HG03442 (cell line): ENCODE measurements around the gene FAM222B.
A peak's percentile ranks its signal among the peaks of the same experiment; 100 is the strongest.
"Not testable (repeated sequence)": the region's sequence is repeated elsewhere in the genome, so short reads cannot be mapped to it uniquely, and the experiment has no call there.

Source experiments
- ATAC-seq: cut with Tn5 transposase; IDR thresholded peaks from one replicate; pipeline ENCODE4 v1.9.1; 2021; ENCODE audit warnings: mild to moderate bottlenecking, moderate library complexity; ENCODE audit not compliant: unreplicated experiment

The FAM222B gene

DNA sequence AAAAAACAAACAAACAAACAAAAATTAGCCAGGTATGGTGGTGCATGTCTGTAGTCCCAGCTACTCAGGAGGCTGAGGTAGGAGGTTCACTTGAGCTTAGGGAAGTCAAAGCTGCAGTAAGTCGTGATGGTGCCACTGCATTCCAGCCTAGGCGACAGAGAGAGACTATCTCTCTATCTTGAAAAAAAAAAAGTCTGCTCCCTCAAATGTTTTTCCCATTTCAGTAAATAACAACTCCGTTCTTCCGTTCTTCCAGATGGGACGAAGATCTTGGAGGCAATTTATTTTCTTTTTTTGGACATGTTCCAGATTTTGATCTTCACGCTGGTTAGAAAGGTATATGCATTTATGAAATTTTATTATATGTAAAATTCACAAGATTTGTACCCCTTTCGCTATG lies 31.2 kb upstream of the FAM222B start:
- ATAC-seq, result no peak

DNA sequence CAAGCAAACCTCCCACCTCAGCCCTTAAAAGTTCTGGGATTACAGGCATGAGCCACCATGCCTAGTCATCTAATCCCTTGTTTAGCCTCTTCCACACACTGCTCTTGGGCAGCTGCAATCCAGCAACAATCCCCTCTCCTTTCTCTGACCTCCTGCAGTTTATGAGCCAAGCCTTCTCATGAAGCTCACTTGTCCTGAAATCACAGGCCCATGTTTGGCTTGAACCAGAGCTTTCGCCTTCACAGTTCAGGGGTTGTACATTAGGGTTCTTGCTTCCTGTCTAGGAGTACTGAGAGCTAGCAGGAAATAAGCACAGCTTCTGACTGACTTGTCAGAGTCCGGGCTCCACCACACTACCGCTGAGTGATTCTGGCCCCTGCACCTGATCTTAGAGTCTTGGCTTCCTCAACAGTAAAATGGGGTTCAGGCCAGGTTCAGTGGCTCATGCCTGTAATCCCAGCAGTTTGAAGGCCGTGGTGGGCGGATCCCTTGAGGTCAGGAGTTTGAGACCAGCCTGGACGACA lies 28.5 kb upstream of the FAM222B start:
- peak; percentile 86 for ATAC-seq

DNA sequence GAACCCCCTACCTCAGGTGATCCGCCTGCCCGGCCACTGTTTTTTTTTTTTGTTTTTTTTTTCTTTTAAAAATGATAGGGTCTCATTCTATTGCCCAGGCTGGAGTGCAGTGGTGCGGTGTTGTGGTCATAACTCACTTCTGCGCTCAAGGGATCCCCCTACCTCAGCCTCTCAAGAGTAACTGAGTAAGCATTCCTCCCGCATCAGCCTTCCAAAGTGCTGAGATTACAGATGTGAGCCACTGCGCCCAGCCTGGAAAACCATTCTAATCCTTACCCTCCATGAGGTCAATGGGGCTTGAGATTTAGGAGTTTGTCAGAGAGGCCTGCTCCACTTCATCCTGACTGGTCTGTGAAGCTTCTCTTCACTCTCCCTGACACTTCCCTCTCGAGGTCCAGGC lies 24.7 kb upstream of the FAM222B start:
- no peak for ATAC-seq

DNA sequence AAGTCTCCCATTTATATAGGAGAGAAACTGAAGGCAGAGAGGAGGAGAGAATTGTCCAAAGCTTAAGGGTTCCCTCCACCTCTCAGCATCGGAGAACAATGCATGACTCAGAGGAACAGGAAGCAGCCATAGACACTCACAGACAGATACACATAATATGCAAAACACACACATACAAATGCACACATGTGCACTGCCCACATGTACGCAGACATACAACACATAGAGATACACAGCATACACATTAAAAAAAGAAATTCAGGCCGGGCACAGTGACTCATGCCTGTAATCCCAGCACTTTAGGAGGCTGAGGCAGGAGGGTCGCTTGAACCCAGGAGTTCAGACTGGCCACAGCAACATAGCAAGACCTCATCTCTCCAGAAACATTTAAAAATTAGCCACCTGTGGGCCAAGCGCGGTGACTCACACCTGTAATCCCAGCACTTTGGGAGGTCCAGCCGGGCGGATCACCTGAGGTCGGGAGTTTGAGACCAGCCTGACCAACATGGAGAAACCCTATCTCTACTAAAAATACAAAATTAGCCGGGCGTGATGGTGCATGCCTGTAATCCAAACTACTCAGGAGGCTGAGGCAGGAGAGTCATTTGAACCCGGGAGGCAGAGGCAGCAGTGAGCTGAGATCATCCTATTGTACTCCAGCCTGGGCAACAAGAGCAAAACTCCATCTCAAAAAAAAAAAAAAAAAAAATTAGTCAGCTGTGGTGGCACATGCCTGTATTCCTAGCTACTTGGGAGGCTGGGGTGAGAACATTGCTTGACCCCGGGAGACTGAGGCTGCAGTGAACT lies 23.6 kb upstream of the FAM222B start:
- no peak for ATAC-seq

DNA sequence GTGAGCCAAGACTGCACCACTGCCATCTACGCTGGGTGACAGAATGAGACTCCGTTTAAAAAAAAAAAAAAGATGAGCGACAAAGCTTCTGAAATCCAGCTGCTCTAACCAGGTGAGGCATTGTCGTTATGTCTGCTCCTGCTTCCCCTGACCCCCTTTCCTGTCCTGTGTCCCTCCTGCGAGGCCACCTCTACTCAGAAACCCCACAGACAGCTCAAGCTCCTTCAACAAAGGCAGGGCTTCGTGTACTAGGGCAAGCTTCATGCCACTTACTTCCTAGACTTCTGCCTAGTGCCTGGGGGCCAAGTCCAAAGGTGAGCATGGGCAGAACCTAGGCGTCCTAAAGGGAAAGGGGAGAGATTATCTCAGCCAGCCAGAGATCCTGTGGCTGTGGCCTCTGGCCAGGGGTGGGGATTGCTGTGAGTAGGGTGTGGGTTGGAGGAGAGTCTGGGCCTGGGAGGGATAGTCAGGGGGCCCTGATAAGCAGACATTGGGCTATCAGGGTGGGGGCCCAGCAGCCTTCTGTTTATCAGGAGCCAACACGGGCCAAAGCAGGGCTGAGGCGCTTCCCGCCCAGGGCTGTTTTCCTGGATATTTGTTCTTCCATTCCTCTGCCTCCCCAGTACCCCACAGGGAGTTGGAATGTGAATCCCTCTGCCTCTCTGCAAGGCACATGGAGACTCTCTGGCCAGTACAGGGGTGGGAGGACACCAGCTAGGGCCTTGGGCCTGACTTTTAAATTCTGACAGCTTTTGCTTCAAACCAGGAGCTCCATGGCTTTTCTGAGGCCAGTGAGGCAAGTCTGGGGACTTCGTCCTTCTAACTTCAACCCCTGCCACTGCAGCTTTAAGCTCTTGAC lies 22.6 kb upstream of the FAM222B start:
- no peak for ATAC-seq

DNA sequence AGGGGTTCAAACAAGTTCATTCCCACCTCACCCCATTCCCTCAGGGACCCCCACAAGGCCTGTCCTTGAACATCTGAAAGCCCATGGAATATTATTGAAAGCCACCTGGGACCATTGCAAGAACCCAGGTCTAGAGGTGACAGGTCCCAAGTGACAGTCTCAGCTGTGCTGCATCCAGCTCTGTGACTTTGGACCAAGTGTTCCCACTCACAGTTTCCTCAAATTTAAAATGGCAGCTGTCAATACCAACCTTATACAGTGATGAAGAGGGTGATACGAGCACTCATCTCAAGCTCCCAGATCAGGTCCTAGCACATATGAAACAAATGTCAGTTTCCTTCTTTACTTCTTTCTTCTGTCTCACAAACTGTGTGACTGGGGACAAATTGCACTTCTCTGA lies 21.4 kb upstream of the FAM222B start:
- ATAC-seq, result no peak

DNA sequence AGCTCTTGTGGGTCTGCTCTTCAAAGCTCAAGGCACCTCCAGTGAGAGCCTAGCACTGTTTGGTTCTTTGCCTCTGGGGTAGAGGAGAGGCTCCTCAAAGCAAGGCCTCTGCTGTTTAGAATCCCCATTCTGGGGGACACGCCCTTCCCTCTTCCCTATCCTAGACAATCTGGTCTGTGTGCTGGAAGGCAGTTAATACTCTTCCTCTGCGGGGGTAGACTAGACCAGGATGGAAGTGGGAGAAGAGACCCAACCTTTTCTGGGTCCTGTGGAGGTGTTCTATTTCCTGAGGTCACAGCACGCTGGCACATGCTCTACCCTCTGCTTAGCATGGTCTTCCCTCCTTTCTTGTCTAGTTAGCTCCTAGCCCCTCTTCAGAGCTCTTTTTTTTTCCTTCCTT lies 20.0 kb upstream of the FAM222B start:
- no peak for ATAC-seq

DNA sequence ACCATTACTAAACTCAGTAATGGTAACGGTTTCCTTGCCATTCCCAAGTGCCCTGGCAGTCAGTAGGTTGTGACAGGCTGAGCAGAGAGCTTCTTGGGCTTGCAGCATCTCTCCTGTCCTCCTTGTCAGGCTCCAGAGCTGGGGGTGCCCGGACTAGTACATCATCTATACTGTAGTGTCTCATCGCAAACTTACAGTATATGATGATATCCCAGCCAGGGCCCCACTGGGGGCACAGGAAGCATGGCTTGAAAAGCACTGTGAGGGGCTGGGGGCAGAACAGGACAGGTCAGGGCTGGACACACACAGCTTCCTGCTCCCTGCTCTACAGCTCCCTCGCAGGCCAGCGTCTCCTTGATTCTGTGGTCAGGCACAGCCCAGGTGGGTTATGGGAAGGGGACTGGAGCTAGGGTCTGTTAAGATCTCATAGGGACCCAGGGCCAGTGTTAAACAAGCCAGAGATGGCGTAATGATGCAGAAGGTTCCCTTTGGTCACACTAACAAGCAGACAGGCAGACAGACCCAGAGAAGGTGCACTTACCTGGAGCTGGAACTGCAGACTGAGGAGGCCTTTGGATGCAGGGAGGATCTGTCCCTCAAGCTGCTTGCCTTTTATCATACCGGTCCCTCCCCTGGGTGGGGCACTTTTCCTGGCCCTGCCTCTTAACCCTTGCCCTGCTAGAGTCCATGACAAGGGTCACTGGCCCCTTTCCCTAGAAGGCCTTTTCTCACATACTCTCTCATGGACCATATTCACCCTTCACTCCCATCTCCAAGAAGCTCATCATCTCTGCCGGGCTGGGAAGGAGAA lies 19.0 kb upstream of the FAM222B start:
- ATAC-seq, result no peak

DNA sequence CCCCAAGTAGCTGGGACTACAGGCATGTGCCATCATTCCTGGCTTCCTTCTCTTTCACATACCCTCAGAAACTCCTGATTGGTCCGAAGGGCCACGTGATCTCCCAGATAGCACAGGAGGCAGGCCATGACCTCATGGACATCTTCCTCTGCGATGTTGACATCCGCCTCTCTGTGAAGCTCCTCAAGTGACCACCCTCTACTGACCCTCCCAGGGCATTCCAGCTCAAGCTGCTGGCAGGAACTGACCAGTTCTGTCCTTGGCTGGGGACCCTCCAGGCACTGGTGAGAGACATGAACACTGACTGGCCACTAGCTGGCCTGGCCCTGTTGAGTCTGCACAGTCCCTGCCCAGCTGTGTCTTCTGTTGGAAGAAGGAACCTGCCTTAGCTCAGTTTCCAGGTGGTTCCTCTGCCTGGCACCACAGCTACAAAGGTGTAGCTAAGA lies 17.8 kb upstream of the FAM222B start:
- no peak for ATAC-seq

DNA sequence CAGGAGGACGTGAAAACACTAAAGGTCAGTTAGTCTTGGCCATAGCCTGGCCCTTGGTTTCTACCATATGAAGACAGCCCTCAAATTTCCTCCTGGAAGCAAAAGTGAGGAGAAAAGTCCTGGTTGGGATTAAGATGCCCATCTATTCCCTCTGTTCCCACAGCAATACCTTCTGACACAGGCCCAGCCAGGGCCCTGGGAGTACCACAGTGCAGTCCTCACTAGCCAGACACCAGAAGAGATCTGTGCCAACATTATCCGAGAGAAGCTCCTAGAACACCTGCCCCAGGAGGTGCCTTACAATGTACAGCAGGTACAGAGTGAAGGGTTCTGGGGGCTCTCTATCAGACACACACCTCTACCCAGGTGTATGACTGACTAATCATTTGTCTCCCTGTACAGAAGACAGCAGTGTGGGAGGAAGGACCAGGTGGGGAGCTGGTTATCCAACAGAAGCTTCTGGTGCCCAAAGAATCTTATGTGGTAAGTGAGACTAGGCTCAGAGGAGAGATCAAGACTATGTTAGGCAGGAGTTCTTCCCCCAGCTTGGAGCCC lies 16.3 kb upstream of the FAM222B start:
- no peak for ATAC-seq

DNA sequence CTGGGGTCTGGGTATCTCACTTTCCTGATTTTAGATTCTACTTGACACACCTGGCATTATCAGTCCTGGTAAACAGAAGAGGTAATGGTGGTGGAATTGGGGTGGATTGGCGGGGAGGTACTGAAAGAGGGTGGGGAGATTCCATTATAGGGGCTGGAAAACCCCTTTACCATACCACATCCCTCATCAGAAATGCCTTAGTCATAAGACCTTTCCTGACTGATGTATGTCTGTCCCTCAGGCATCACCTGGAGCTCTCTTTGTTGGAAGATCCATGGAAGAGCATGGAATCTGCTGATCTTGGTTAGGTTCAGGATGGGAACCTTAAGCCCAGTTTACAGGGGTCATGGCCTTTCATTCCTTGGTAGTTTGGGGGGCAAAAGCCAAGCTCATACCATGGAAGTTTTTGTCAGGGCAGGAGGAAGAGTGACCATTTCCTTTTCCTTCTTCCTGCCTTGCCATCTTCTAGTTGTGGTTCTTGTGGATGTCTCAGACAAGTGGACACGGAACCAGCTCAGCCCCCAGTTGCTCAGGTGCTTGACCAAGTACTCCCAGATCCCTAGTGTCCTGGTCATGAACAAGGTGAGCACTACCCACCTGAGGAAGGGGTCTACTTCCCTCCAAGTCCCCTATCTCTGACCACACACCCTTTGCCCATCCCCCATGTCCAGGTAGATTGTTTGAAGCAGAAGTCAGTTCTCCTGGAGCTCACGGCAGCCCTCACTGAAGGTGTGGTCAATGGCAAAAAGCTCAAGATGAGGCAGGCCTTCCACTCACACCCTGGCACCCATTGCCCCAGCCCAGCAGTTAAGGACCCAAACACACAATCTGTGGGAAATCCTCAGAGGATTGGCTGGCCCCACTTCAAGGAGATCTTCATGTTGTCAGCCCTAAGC lies 15.6 kb upstream of the FAM222B start:
- no peak for ATAC-seq

DNA sequence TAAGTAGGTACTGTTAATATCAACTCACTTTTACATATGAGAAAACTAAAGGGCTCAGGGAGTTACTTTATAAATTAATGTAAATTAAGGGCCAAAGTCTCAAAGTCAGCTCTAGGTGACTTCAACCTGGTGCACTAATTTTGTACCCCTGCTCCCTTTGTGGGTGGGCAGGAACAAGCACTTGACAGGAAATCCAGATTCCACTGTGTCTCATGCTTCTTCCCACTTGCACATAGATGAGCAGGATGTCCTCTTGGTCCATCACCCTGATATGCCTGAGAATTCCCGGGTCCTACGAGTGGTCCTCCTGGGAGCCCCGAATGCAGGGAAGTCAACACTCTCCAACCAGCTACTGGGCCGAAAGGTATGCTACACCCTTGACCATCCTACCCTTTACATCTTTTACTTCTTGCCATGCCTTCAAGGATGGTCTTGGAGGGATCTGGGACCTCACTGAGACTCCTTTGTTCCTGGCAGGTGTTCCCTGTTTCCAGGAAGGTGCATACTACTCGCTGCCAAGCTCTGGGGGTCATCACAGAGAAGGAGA lies 13.5 kb upstream of the FAM222B start:
- ATAC-seq, result no peak

DNA sequence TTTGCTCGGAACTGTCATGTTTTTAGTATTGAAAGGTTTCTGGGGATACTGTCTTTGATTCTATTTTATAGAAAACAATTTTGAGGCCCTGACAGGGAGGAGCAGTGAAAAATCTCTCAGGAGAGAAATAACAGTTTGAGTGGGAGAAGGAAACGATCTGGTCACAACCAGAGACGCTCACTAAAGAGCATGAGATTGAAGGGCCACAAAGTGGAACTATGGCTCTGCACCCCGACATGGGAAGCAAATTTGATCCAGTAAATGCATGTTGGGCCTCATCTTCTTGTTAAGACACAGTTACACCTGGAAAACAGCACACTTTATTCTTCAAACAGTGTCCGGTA lies 12.7 kb upstream of the FAM222B start:
- ATAC-seq, result no peak

DNA sequence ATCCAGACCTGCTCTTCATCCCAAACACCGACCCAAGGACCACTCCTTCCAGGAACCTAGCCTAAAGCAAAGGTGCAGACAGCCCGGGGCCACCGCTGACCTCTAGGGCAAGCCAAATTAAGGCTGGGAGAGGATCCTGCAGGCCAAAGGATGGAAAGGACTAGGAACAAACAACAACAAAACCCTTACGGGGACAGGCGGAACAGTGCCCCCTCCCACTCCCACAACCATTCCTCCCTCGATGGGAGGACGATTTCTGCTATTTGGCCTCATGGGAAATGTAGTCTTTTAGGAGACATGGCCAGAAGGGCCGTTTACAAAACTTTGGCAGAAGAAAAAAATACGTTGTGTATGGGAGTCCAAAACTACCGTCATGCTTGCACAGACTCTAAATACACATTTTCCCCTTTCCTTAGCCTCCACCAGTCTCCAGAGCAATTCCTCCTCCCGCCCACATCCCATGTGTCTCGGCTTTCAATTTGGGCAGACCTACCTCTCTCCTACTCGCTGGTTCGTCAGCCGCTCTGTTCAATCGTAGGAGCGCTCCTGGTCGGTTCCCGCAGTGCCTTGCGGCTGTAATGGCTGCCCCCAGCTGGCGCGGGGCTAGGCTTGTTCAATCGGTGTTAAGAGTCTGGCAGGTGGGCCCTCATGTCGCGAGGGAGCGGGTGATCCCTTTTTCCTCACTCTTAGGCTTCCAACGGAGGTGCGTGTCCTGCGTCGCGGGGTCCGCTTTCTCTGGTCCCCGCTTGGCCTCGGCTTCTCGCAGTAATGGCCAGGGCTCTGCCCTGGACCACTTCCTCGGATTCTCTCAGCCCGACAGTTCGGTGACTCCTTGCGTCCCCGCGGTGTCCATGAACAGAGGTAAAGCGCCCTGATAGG lies 12.1 kb upstream of the FAM222B start, which contains the start of gene ERAL1:
ERAL1 (plus strand) TSS at position 560 of the 879 bp plus-strand sequence; CDS start at position 579, 19 bp downstream.
- peak; percentile 95 for ATAC-seq

DNA sequence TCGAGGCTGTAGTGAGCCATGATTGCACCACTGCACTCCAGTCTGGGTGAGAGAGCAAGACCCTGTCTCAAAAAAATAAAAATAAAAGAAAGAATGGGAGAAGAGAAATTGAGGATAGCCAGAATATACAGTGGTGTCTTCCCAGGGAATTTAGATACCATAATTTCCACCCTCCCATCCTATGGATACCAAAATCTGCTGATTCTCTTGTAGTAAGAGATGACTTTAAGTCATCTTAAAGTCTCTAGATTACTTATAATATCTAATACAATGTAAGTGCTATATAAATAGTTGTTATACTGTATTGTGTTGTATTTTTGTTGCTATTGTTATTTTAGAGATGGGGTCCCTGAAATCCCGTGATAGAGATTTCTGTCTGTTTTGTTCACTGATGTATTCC lies 10.7 kb upstream of the FAM222B start:
- ATAC-seq, result no peak

DNA sequence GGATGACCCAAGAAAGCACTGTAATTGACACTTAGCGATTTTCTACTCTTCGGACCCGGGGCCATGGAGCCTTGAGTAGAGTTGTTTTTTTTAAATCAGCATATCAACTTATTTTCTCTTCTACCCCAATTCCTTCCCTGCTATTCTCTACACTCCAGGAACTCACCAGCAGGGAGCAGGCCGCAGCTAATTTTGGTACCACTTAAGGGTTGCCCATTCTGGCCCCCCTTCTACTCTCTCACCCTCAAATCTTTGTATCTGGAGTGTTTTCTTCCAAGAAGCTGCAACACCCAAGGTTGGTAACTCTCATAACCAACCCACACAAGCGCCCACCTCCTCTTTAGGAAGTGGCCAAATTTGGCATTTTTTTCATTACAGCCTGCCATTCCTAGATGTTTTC lies 6.7 kb upstream of the FAM222B start:
- ATAC-seq, result no peak

DNA sequence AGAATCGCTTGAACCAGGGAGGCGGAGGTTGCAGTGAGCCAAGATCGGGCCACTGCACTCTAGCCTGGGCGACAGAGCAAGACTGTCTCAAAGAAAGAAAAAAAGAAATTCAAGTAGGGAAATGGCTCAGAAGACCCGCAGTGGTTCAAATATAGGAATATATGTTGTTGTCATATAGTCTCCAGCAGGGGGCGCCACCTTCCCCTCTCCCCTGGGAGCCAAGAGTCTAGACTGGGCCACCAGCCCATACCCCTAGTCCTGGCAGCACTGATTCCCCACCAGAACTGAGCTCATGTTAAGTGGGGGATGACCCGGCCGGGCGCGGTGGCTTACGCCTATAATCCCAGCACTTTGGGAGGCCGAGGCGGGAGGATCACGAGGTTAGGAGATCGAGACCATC lies 6.1 kb upstream of the FAM222B start:
- not testable (repeated sequence) for ATAC-seq

DNA sequence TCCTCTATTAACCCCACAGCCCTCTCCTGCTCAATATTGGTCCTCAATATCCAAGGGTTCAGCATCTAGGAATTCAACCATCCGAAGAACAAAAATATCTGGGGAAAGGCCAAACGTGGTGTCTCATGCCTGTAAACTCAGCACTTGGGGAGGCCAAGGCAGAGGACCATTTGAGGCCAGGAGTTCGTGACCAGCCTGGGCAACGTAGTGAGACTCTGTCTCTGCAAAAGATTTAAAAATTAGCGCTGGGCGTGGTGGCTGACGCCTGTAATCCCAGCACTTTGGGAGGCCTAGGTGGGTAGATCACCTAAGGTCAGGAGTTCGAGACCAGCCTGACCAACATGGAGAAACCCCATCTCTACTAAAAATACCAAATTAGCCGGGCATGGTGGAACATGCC lies 4.1 kb upstream of the FAM222B start:
- ATAC-seq, result not testable (repeated sequence)
